Stimulated activated CD4-positive, alpha-beta T cell treated with anti-CD3 and anti-CD28 coated beads, Interleukin-1b, Interleukin-23, amount 100 ng/mL, for 48 hours (primary cell): ENCODE results near the gene FSD2.
"Not testable (repeated sequence)": the region's sequence is repeated elsewhere in the genome, so short reads cannot be mapped to it uniquely, and the experiment has no call there.

ENCODE experiments used
- DNase-seq: peaks from one replicate; pipeline ENCODE4 v3.0.0-alpha.2; 2020

The FSD2 gene

GRCh38 chr15:82792068-82792467 lies 13.8 kb downstream of the FSD2 start:
- no peak for DNase-seq

GRCh38 chr15:82790321-82790720 lies 15.5 kb downstream of the FSD2 start:
- DNase-seq, result no peak

- DNase-seq, result no peak
Observed at GRCh38 chr15:82789491-82789890, 16.4 kb downstream of the FSD2 start.

GRCh38 chr15:82788496-82788895 lies 17.4 kb downstream of the FSD2 start:
- DNase-seq, result no peak

- no peak for DNase-seq
Observed at GRCh38 chr15:82781349-82781748, 24.5 kb downstream of the FSD2 start.

- DNase-seq, result no peak
Observed at GRCh38 chr15:82778755-82779154, 27.1 kb downstream of the FSD2 start.

GRCh38 chr15:82774496-82774895 lies 31.4 kb downstream of the FSD2 start:
- no peak for DNase-seq

- no peak for DNase-seq
Observed at GRCh38 chr15:82771789-82772607, 33.9 kb downstream of the FSD2 start.

- DNase-seq, result no peak
Observed at GRCh38 chr15:82768414-82769054, 37.3 kb downstream of the FSD2 start.

- no peak for DNase-seq
Observed at GRCh38 chr15:82767163-82767829, 38.6 kb downstream of the FSD2 start.

- not testable (repeated sequence) for DNase-seq
Observed at GRCh38 chr15:82766201-82766600, 39.7 kb downstream of the FSD2 start.

GRCh38 chr15:82764740-82765139 lies 41.1 kb downstream of the FSD2 start:
- no peak for DNase-seq

- no peak for DNase-seq
Observed at GRCh38 chr15:82764117-82764490, 41.8 kb downstream of the FSD2 start.

- DNase-seq, result no peak
Observed at GRCh38 chr15:82763361-82764116, 42.3 kb downstream of the FSD2 start.

GRCh38 chr15:82751308-82751707 lies 54.6 kb downstream of the FSD2 start:
- DNase-seq, result no peak

GRCh38 chr15:82750831-82751180 lies 55.1 kb downstream of the FSD2 start:
- no peak for DNase-seq

- DNase-seq, result peak; percentile 89
Observed at GRCh38 chr15:82749951-82750830, 55.7 kb downstream of the FSD2 start.

GRCh38 chr15:82748315-82748714 lies 57.6 kb downstream of the FSD2 start:
- DNase-seq, result no peak

- no peak for DNase-seq
Observed at GRCh38 chr15:82743810-82744209, 62.1 kb downstream of the FSD2 start.

- DNase-seq, result no peak
Observed at GRCh38 chr15:82742134-82742533, 63.7 kb downstream of the FSD2 start.

GRCh38 chr15:82739086-82739485 lies 66.8 kb downstream of the FSD2 start:
- DNase-seq, result no peak

- DNase-seq, result no peak
Observed at GRCh38 chr15:82737975-82738374, 67.9 kb downstream of the FSD2 start.
